Epithelial cell of proximal tubule (primary cell): Measurements from ENCODE around the gene RWDD2A. TPM values are rescaled to one million over a fixed set of nuclear protein-coding genes. Genes with fewer than 3 reads are reported as not detected.

ENCODE experiments used
- DNase-seq: peaks from one replicate; pipeline ENCODE4 v3.0.0-alpha.2; 2011; ENCODE audit warnings: low read depth
- H3K4me3 ChIP-seq: 2 replicates; pipeline ENCODE4 v1.5.1; 2011; ENCODE audit warnings: low read depth, mild to moderate bottlenecking, low read length
- CTCF ChIP-seq: conservative IDR thresholded peaks from 2 replicates; pipeline ENCODE4 v1.5.1; 2012; ENCODE audit warnings: low read depth, mild to moderate bottlenecking, low read length
- total RNA-seq: library from RNA; depleted of rRNA; stranded (reverse); fragments of >200 nt; gene quantifications from 2 replicates; pipeline ENCODE4 v1.2.3, GENCODE V29; 2015

The RWDD2A gene
- total RNA-seq, 1 donor from 2014 or later, result 2.8 TPM

- H3K4me3 ChIP-seq, result no peak overlapping the region
- TF ChIP-seq CTCF, result no peak
- DNase-seq, result no peak
Measured at GRCh38 chr6:83218646-83219045, 25.5 kb downstream of the RWDD2A start.

GRCh38 chr6:83220121-83220520, 27.0 kb downstream of the RWDD2A start:
- H3K4me3 ChIP-seq, result no peak overlapping the region
- no peak for DNase-seq
- TF ChIP-seq CTCF, result no peak

- DNase-seq, result no peak
- H3K4me3 ChIP-seq, result no peak overlapping the region
- no peak for TF ChIP-seq CTCF
Measured at GRCh38 chr6:83221276-83221675, 28.1 kb downstream of the RWDD2A start.

GRCh38 chr6:83221889-83222479, 28.8 kb downstream of the RWDD2A start:
- DNase-seq, result no peak
- TF ChIP-seq CTCF, result peak; percentile 56
- no peak overlapping the region for H3K4me3 ChIP-seq

- DNase-seq, result no peak
- TF ChIP-seq CTCF, result no peak
- no peak overlapping the region for H3K4me3 ChIP-seq
Measured at GRCh38 chr6:83226517-83226916, 33.4 kb downstream of the RWDD2A start.

- DNase-seq, result no peak
- no peak overlapping the region for H3K4me3 ChIP-seq
- TF ChIP-seq CTCF, result no peak
Measured at GRCh38 chr6:83231146-83231545, 38.0 kb downstream of the RWDD2A start.

- no peak for DNase-seq
- no peak overlapping the region for H3K4me3 ChIP-seq
- TF ChIP-seq CTCF, result no peak
Measured at GRCh38 chr6:83247471-83247870, 54.3 kb downstream of the RWDD2A start.
